CD4-positive, alpha-beta T cell treated with Interleukin-4 for 4 hours (primary cell): ENCODE results near the gene PVR.
"Not testable (repeated sequence)": the region's sequence is repeated elsewhere in the genome, so short reads cannot be mapped to it uniquely, and the experiment has no call there.

Source experiments
- DNase-seq: peaks from one replicate; pipeline ENCODE4 v3.0.0-alpha.2; 2020

PVR gene

GRCh38 chr19:44704982-44705381, 61.3 kb downstream of the PVR start:
- no peak for DNase-seq

- DNase-seq = no peak
Measured at GRCh38 chr19:44705502-44706010, 61.8 kb downstream of the PVR start.

GRCh38 chr19:44706506-44707236, 63.0 kb downstream of the PVR start:
- DNase-seq = no peak

GRCh38 chr19:44707794-44708193, 64.1 kb downstream of the PVR start:
- DNase-seq = no peak

GRCh38 chr19:44708940-44709339, 65.2 kb downstream of the PVR start:
- no peak for DNase-seq

- DNase-seq = not testable (repeated sequence)
Measured at GRCh38 chr19:44709434-44710266, 65.9 kb downstream of the PVR start.

GRCh38 chr19:44710483-44710882, 66.8 kb downstream of the PVR start:
- no peak for DNase-seq

- DNase-seq = no peak
Measured at GRCh38 chr19:44712864-44713515, 69.3 kb downstream of the PVR start.
